ENCODE data around the gene HIVEP2. TPM values are rescaled to one million over a fixed set of nuclear protein-coding genes. Genes with fewer than 3 reads are reported as not detected.
"Not testable (repeated sequence)": the region's sequence is repeated elsewhere in the genome, so short reads cannot be mapped to it uniquely, and the experiment has no call there.

The HIVEP2 gene
- total and polyA plus RNA-seq, 2 donors (not counting 1 experiment from before 2014, with no cell fraction given) = 5.0 to 14.4 TPM

- Histone ChIP-seq H3K36me3 (ENCODE audit: control insufficient read depth, insufficient read depth, low read length) (no peaks in the 10 kb centered on the region), H4K20me1 (ENCODE audit: control insufficient read depth, extremely low read depth, insufficient read depth, low read length) (no peaks in the 10 kb centered on the region), H3K27ac (ENCODE audit: insufficient read depth, low read length) (no peak overlapping the region), H3K9ac (ENCODE audit: insufficient read depth, low read length) (no peak overlapping the region), H3K4me2 (ENCODE audit: extremely low read depth, insufficient read depth, low read length) (no peak overlapping the region), H3K27me3 (ENCODE audit: control insufficient read depth, insufficient read depth, low read length) (no peaks in the 10 kb centered on the region), H3K79me2 (ENCODE audit: control insufficient read depth, insufficient read depth, low read length) (no peaks in the 10 kb centered on the region), H2AFZ (ENCODE audit: low read length) (no peak overlapping the region), H3K4me1 (ENCODE audit: control insufficient read depth, extremely low read depth, insufficient read depth, low read length) (no peaks in the 10 kb centered on the region), H3K4me3 (replicated peaks in 1 of 4; ENCODE audit: control extremely low read depth in 1 of 4, insufficient read depth in 1 of 4, low read depth in 3 of 4, low read length in 4 of 4) (no peak overlapping the region), H3K9me3 (ENCODE audit: control insufficient read depth, insufficient read depth, low read depth, low read length) (no peaks in the 10 kb centered on the region)
- TF ChIP-seq CTCF (conservative IDR thresholded peaks at IDR 0.05 in 1 of 2, IDR thresholded peaks at IDR 0.05 in 1 of 2; ENCODE audit: low read depth in 1 of 2, low read length in 2 of 2) = no peak
- no peak for TF ChIP-seq EZH2 (IDR thresholded peaks at IDR 0.05; ENCODE audit: low read length, missing control alignments)
- peak in 1 of 2 donors; percentile 50 for DNase-seq (ENCODE audit: low read depth in 2 of 2)
Measured at GRCh38 chr6:142985281-142985680, 40.3 kb upstream of the HIVEP2 start.

- Histone ChIP-seq H3K9me3 (ENCODE audit: control insufficient read depth, insufficient read depth, low read depth, low read length) (no peaks in the 10 kb centered on the region), H3K79me2 (ENCODE audit: control insufficient read depth, insufficient read depth, low read length) (no peaks in the 10 kb centered on the region), H3K9ac (ENCODE audit: insufficient read depth, low read length) (no peak overlapping the region), H4K20me1 (ENCODE audit: control insufficient read depth, extremely low read depth, insufficient read depth, low read length) (no peaks in the 10 kb centered on the region), H3K4me2 (ENCODE audit: extremely low read depth, insufficient read depth, low read length) (no peak overlapping the region), H3K27me3 (ENCODE audit: control insufficient read depth, insufficient read depth, low read length) (no peaks in the 10 kb centered on the region), H3K36me3 (ENCODE audit: control insufficient read depth, insufficient read depth, low read length) (no peaks in the 10 kb centered on the region), H3K4me3 (replicated peaks in 1 of 4; ENCODE audit: control extremely low read depth in 1 of 4, insufficient read depth in 1 of 4, low read depth in 3 of 4, low read length in 4 of 4) (no peak overlapping the region), H3K4me1 (ENCODE audit: control insufficient read depth, extremely low read depth, insufficient read depth, low read length) (no peaks in the 10 kb centered on the region), H3K27ac (ENCODE audit: insufficient read depth, low read length) (no peak overlapping the region), H2AFZ (ENCODE audit: low read length) (no peak overlapping the region)
- TF ChIP-seq EZH2 (IDR thresholded peaks at IDR 0.05; ENCODE audit: low read length, missing control alignments) = no peak
- TF ChIP-seq CTCF (conservative IDR thresholded peaks at IDR 0.05 in 1 of 2, IDR thresholded peaks at IDR 0.05 in 1 of 2; ENCODE audit: low read depth in 1 of 2, low read length in 2 of 2) = no peak
- DNase-seq (ENCODE audit: low read depth in 2 of 2) = no peak
Measured at GRCh38 chr6:142984386-142984785, 39.4 kb upstream of the HIVEP2 start.

DNA sequence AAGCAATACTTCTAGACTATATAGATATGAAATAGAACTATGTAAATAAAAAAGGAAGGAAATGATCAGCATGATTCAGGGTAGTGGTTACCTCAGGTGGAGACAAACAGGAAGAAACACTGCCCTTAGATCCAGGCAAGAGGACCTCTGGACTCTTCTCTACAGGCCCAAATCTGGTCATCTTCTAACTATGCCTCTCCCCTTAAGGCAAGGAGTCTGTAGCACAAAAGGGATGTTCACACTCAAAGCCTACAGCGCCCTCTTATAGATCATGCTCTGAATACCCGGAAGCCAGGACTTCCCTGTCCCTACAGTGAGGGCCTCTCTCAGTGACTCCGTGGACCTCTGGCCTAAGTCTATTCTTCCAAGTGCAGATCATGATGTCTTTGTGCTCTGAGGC lies 30.4 kb upstream of the HIVEP2 start:
- Histone ChIP-seq H3K27me3 (ENCODE audit: control insufficient read depth, insufficient read depth, low read length) (no peaks in the 10 kb centered on the region), H3K4me1 (ENCODE audit: control insufficient read depth, extremely low read depth, insufficient read depth, low read length) (no peaks in the 10 kb centered on the region), H4K20me1 (ENCODE audit: control insufficient read depth, extremely low read depth, insufficient read depth, low read length) (no peaks in the 10 kb centered on the region), H3K9me3 (ENCODE audit: control insufficient read depth, insufficient read depth, low read depth, low read length) (no peaks in the 10 kb centered on the region), H3K27ac (ENCODE audit: insufficient read depth, low read length) (no peak overlapping the region), H3K4me2 (ENCODE audit: extremely low read depth, insufficient read depth, low read length) (no peak overlapping the region), H3K9ac (ENCODE audit: insufficient read depth, low read length) (no peak overlapping the region), H3K36me3 (ENCODE audit: control insufficient read depth, insufficient read depth, low read length) (no peaks in the 10 kb centered on the region), H2AFZ (ENCODE audit: low read length) (no peak overlapping the region), H3K4me3 (replicated peaks in 1 of 4; ENCODE audit: control extremely low read depth in 1 of 4, insufficient read depth in 1 of 4, low read depth in 3 of 4, low read length in 4 of 4) (no peak overlapping the region), H3K79me2 (ENCODE audit: control insufficient read depth, insufficient read depth, low read length) (no peaks in the 10 kb centered on the region)
- TF ChIP-seq CTCF (conservative IDR thresholded peaks at IDR 0.05 in 1 of 2, IDR thresholded peaks at IDR 0.05 in 1 of 2; ENCODE audit: low read depth in 1 of 2, low read length in 2 of 2) = no peak
- TF ChIP-seq EZH2 (IDR thresholded peaks at IDR 0.05; ENCODE audit: low read length, missing control alignments) = no peak
- no peak for DNase-seq (ENCODE audit: low read depth in 2 of 2)

GRCh38 chr6:142970941-142971340 lies 26.0 kb upstream of the HIVEP2 start:
- not testable (repeated sequence) for H4K20me1 ChIP-seq (ENCODE audit: control insufficient read depth, extremely low read depth, insufficient read depth, low read length); H2AFZ ChIP-seq (ENCODE audit: low read length); H3K36me3 ChIP-seq (ENCODE audit: control insufficient read depth, insufficient read depth, low read length); H3K9me3 ChIP-seq (ENCODE audit: control insufficient read depth, insufficient read depth, low read depth, low read length); H3K27ac ChIP-seq (ENCODE audit: insufficient read depth, low read length); H3K4me2 ChIP-seq (ENCODE audit: extremely low read depth, insufficient read depth, low read length); H3K79me2 ChIP-seq (ENCODE audit: control insufficient read depth, insufficient read depth, low read length); H3K27me3 ChIP-seq (ENCODE audit: control insufficient read depth, insufficient read depth, low read length); H3K4me3 ChIP-seq (replicated peaks in 1 of 4; ENCODE audit: control extremely low read depth in 1 of 4, insufficient read depth in 1 of 4, low read depth in 3 of 4, low read length in 4 of 4); DNase-seq (ENCODE audit: low read depth in 2 of 2); H3K9ac ChIP-seq (ENCODE audit: insufficient read depth, low read length); H3K4me1 ChIP-seq (ENCODE audit: control insufficient read depth, extremely low read depth, insufficient read depth, low read length)

Measured in fibroblast of lung (primary cell).